Hepatocyte (in vitro differentiated cells): ENCODE measurements around the gene JMJD1C. TPM values are rescaled to one million over a fixed set of nuclear protein-coding genes. Genes with fewer than 3 reads are reported as not detected.

ENCODE experiments used
- DNase-seq: peaks from one replicate; pipeline ENCODE4 v3.0.0-alpha.2; 2016; ENCODE audit warnings: low spot score
- H2AFZ ChIP-seq: fragments of 200-600 bp; sonication (generic); 2 replicates; pipeline ENCODE4 v1.6.0; 2016; ENCODE audit warnings: antibody characterized with exemption, mild to moderate bottlenecking
- H3K27ac ChIP-seq: fragments of 200-600 bp; sonication (generic); 2 replicates; pipeline ENCODE4 v1.5.1; 2016; ENCODE audit warnings: mild to moderate bottlenecking
- H3K27me3 ChIP-seq: fragments of 200-600 bp; sonication (generic); 2 replicates; pipeline ENCODE4 v1.6.1; 2016
- H3K36me3 ChIP-seq: fragments of 200-600 bp; sonication (generic); replicated peaks from 2 replicates; pipeline ENCODE4 v1.5.1; 2016; ENCODE audit warnings: low read depth; ENCODE audit not compliant: insufficient read depth
- H3K4me1 ChIP-seq: fragments of 200-600 bp; sonication (generic); 2 replicates; pipeline ENCODE4 v1.5.1; 2016; ENCODE audit warnings: mild to moderate bottlenecking, moderate library complexity; ENCODE audit not compliant: insufficient read depth
- H3K4me2 ChIP-seq: fragments of 200-600 bp; sonication (generic); 2 replicates; pipeline ENCODE4 v1.6.0; 2016
- H3K4me3 ChIP-seq: fragments of 200-600 bp; sonication (generic); 2 replicates; pipeline ENCODE4 v1.5.1; 2016; ENCODE audit warnings: mild to moderate bottlenecking
- H3K79me2 ChIP-seq: fragments of 200-600 bp; sonication (generic); 2 replicates; pipeline ENCODE4 v1.6.0; 2017; ENCODE audit warnings: mild to moderate bottlenecking
- H3K9me2 ChIP-seq: fragments of 200-600 bp; sonication (generic); replicated peaks from 2 replicates; pipeline ENCODE4 v1.6.0; 2017; ENCODE audit warnings: mild to moderate bottlenecking; ENCODE audit not compliant: insufficient read depth
- H3K9me3 ChIP-seq: fragments of 200-600 bp; sonication (generic); 2 replicates; pipeline ENCODE4 v1.5.1; 2016; ENCODE audit warnings: low read depth, mild to moderate bottlenecking
- H4K20me1 ChIP-seq: fragments of 200-600 bp; sonication (generic); 2 replicates; pipeline ENCODE4 v1.6.0; 2016; ENCODE audit warnings: mild to moderate bottlenecking; ENCODE audit not compliant: insufficient read depth, poor library complexity, severe bottlenecking
- CTCF ChIP-seq: fragments of 200-600 bp; sonication (generic); IDR thresholded peaks from 2 replicates; pipeline ENCODE4 v1.5.1; 2016; ENCODE audit warnings: antibody characterized with exemption, mild to moderate bottlenecking; ENCODE audit not compliant: poor library complexity
- EZH2 ChIP-seq: fragments of 200-600 bp; sonication (generic); IDR thresholded peaks from 2 replicates; pipeline ENCODE4 v1.6.1; 2016; ENCODE audit warnings: antibody characterized with exemption, mild to moderate bottlenecking, borderline replicate concordance
- EZH2phosphoT487 ChIP-seq: fragments of 200-600 bp; sonication (generic); IDR thresholded peaks from one replicate; pipeline ENCODE4 v1.6.1; 2018; ENCODE audit warnings: antibody characterized with exemption, mild to moderate bottlenecking, low read depth, moderate library complexity; ENCODE audit not compliant: unreplicated experiment, severe bottlenecking
- WGBS: methylation state at CpG from one replicate; pipeline ENCODE4 v1.1.6; 2016; ENCODE audit warnings: low lambda C conversion rate; ENCODE audit errors: missing lambda C conversion rate; 5-methylcytosine and 5-hydroxymethylcytosine counted together
- polyA plus RNA-seq: library from polyadenylated mRNA; unstranded; fragments of >200 nt; fragmentation: Nextera tagmentation; extraction: Ambion mirVana; gene quantifications from 2 replicates; pipeline ENCODE4 v1.2.1, GENCODE V29; 2016
- total RNA-seq: library from RNA; depleted of rRNA; stranded (reverse); fragments of >200 nt; gene quantifications from 2 replicates; pipeline ENCODE4 v1.2.3, GENCODE V29; 2014

The JMJD1C gene
- total and polyA plus RNA-seq, 2 experiments from 2014 or later: 43.2 to 177 TPM

GRCh38 chr10:63273577-63273976 lies 192.2 kb downstream of the JMJD1C start:
- DNase-seq: no peak
- no peaks in the 10 kb centered on the region for H3K36me3 ChIP-seq
- peaks cover 80% of the 10 kb centered on the region for H3K79me2 ChIP-seq
- TF ChIP-seq EZH2phosphoT487 (no peak), CTCF (no peak), EZH2 (no peak)
- H3K4me1 ChIP-seq: peaks cover 7% of the 10 kb centered on the region
- H2AFZ ChIP-seq: no peak overlapping the region
- no peaks in the 10 kb centered on the region for H3K9me2 ChIP-seq
- no peaks in the 10 kb centered on the region for H4K20me1 ChIP-seq
- no peaks in the 10 kb centered on the region for H3K9me3 ChIP-seq
- no peaks in the 10 kb centered on the region for H3K27me3 ChIP-seq
- no peak overlapping the region for H3K4me3 ChIP-seq
- H3K4me2 ChIP-seq: no peak overlapping the region
- H3K27ac ChIP-seq: no peak overlapping the region

GRCh38 chr10:63268798-63269503 lies 196.8 kb downstream of the JMJD1C start:
- peak; percentile 20 for TF ChIP-seq CTCF
- no peak for TF ChIP-seq EZH2phosphoT487
- Histone ChIP-seq H3K27me3 (no peaks in the 10 kb centered on the region), H3K79me2 (peaks cover 83% of the 10 kb centered on the region), H3K9me3 (no peaks in the 10 kb centered on the region), H3K9me2 (no peaks in the 10 kb centered on the region), H3K4me2 (peak overlapping the region; percentile 73), H4K20me1 (peaks cover 16% of the 10 kb centered on the region), H3K4me1 (peaks cover 16% of the 10 kb centered on the region), H3K36me3 (no peaks in the 10 kb centered on the region), H3K4me3 (peak overlapping the region; percentile 64), H2AFZ (no peak overlapping the region), H3K27ac (peak overlapping the region; percentile 95)
- 0% methylated on average over 17 of the region's 17 CpGs for WGBS
- peak; percentile 90 for DNase-seq

- no peaks in the 10 kb centered on the region for H3K27me3 ChIP-seq
- H3K79me2 ChIP-seq: peaks cover 84% of the 10 kb centered on the region
- peak; percentile 41 for DNase-seq
- H3K4me1 ChIP-seq: peaks cover 10% of the 10 kb centered on the region
- peaks cover 21% of the 10 kb centered on the region for H4K20me1 ChIP-seq
- no peaks in the 10 kb centered on the region for H3K9me3 ChIP-seq
- TF ChIP-seq EZH2phosphoT487: no peak
- TF ChIP-seq CTCF: no peak
- no peak for TF ChIP-seq EZH2
- H2AFZ ChIP-seq: no peak overlapping the region
- no peaks in the 10 kb centered on the region for H3K9me2 ChIP-seq
- H3K4me3 ChIP-seq: peak overlapping the region; percentile 64
- peak overlapping the region; percentile 95 for H3K27ac ChIP-seq
- no peaks in the 10 kb centered on the region for H3K36me3 ChIP-seq
- 4% methylated on average over 3 of the region's 3 CpGs for WGBS
- peak overlapping the region; percentile 73 for H3K4me2 ChIP-seq
These were observed 197.5 kb downstream of the JMJD1C start for GRCh38 chr10:63268149-63268797.
